HL-60/S4 treated with retinoic acid at 250 ng/mL for 4 days and 3 days (cell line): Measurements from ENCODE around the gene ZNRF1.
"Not testable (repeated sequence)": the region's sequence is repeated elsewhere in the genome, so short reads cannot be mapped to it uniquely, and the experiment has no call there.

Experiments
- in situ Hi-C: fragments of 300-500 bp; cut with MboI; formaldehyde crosslinking; loops from 2 replicates; pipeline ENCODE4 v1.7.0; 2022; ENCODE audit warnings: low sequenced_read_pairs

Gene ZNRF1

DNA sequence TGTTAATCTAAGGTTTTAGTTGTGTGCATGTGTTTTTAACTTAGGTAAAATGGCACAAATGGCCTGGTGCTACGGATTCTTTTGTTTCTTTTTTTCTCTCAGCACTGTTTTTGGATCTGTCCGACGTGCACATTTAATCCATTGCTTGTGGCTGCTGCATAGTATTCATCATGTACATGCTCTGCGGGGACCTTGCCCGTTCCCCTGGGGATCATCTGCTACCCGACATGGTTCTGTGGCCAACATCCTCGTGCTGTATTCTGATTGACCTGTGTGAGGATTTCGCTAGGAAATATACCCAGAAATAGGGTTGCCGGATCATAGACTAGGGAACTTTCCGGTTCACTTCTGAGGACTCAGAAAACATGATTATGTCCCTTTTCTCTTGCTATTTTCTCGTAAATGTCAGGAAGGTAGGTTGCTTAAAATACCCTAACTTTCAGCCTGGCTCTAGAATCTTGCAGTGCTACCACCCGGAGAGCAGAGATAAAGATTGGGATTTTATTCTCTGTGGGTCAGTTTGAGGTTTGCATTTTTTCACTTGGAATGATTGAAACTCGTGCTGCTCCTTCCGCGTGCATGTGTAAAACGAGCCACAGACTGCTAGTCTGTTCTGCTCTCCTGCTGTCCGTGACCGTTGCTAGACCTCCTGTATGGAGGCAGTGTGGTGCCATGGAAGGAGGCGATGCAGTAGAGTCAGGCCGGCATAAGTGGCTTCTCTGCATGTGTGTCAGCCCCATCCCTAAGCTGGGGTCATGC, 74.9 kb downstream of the ZNRF1 start:
- in situ Hi-C loops: no loop called here

DNA sequence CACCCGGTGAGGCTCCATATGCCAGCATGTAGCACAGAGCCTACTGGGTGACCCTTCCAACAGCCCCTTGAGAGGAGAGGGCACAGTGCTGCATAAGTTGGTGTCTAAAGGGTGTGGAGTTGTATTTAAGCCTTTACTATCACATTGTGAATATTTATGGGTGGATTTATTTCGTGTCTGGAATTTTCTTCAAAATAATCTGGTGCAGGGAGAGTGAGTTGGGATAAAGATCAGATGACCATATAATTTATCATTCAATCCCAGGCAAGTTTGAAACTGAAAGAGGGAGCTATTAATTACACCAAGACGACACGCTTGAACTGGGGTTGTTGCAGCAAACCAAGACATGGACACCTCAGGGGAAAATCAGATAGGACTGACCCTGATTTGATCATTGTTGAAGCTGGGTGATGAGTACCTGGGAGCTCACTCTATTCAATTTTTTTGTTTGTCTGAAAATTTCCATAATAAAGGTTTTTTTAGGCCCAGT, 75.5 kb downstream of the ZNRF1 start:
- in situ Hi-C loops: no loop called here

DNA sequence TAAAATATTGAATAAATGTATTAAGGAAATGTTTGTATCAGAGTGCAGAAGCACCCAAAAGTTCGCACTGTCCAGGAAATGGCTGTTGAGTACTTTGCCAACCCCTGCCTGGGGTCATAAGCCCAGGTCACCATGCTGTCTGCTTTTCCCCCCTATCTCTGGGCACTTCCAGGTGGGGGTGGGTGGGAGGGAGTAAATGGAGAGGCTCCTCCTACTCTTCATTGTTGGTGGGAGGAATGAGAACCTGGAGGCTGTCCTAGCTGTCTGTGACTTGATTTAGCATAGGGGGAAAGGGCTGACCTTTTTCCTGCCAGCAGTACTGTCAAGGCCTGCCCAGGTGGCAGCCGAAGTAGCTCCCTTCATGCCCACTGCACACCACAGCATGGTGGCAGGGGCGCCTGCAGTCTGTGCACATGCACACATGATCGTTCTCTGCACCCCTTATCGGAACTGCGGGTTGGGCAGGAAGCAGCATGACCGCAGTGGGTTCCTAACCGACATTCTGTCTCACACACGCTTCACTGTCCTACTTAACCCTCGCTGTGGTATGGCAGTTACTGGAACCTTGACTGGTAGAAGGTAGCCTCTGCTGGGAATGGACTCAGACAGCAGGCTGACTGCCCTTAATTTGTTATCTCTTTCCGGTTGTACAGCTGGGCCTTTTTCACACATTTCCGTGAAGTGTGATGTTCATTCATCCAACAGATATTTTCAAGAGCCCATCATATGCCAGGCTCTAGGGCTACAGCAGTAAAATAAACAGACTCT, 76.3 kb downstream of the ZNRF1 start:
- in situ Hi-C loops: no loop called here

DNA sequence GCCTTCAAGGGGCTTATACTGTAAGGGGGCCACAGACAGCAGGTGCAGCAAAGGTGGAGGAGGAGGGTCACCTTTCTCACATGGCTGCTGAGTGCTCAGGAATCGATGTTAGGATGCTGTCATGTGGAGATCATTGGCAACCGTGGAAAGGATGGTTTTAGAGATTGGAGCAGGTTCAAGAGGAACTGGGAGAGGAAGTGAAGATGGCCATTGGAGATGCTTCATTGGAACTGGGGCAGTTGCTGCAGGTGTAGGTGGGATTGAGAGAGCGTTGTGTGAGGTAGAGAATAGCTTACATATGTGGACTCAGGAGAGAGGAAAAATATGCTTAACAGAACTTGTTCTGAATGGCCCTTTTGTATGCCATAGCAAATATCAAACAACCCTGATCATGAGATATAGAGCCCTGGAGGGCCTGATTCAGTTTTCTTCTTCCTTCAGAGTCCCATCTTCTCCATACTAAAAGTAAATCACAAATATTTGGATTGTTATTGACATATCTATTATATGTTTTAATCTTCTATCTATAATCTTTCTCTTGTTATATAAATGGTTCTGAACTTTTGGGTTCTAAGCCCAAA, 77.0 kb downstream of the ZNRF1 start:
- in situ Hi-C loops: no loop called here

DNA sequence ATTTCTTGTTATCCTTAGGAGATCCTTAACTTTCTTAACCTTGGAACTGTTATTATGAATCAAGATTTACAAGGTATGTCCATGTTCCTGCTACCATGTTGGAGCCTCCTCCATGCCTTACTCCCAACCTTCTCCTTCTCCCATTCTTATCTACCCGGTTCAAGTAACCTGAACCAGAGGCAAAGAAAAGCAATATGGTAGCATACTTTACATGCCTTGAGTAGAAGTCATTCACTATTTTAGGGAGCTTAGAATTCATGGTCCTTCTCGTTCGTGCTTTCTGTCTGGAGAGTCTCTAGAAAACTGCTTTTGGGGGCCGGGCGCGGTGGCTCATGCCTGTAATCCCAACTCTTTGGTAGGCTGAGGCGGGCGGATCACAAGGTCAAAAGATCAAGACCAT, 80.1 kb downstream of the ZNRF1 start:
- in situ Hi-C loops: no loop called here

DNA sequence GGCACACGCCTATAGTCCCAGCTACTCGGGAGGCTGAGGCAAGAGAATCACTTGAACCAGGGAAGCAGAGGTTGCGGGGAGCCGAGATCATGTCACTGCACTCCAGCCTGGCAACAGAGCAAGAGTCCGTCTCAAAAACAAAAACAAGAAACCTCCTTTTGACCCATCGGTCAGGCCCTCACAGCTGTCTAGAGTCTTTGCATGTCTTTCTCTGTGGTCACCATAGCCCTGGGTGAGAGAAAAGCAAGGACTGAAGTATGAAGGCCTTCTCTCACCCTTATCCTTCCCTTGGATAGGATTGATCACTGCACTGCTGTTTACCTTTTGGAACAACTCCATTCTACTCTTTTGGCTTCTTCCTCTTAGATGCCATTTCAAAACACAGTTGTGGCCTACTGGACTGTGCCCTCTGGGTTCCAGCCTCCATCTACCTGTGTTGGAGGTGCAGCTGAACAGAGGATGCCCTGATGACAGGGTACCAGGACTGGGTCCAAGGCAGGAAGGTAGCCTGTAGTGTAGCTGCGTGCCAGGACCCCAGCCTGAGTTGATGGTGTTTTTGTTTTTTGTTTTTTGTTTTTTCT, 80.6 kb downstream of the ZNRF1 start:
- in situ Hi-C loops: no loop called here

DNA sequence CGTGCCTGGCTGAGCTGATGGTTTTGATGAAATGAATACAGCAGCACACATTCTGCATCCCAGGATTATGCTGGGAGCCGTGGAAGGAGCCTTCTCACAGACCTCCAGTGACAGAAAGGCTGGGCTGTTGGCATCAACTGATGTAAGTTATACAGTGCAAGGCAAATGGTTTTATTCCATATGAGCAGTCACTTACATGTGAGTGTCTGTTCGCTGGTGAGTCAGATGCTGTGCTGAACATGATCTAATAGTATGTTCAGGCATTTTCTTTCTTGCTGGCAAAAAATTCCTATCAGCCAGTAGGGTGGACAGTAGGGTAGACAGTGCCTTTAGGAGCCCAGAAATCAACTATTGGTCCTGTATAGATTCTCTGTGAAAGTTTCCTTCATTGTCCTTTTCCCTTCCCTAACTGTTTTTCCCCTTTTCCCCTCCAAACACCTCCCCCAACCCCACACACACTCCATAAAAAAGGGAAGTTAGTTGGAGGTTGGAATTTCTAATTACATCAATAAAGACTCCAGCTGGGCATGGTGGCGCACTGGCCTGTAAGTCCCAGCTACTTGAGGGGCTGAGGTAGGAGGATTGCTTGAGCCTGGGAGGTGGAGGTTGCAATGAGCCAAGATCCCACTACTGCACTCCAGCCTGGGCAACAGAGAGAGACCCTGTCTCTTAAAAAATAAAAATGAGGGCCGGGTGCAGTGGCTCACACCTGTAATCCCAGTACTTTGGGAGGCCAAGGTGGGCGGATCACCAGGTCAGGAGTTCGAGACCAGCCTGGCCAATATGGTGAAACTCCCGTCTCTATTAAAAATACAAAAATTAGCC, 81.6 kb downstream of the ZNRF1 start:
- in situ Hi-C loops: no loop called here

DNA sequence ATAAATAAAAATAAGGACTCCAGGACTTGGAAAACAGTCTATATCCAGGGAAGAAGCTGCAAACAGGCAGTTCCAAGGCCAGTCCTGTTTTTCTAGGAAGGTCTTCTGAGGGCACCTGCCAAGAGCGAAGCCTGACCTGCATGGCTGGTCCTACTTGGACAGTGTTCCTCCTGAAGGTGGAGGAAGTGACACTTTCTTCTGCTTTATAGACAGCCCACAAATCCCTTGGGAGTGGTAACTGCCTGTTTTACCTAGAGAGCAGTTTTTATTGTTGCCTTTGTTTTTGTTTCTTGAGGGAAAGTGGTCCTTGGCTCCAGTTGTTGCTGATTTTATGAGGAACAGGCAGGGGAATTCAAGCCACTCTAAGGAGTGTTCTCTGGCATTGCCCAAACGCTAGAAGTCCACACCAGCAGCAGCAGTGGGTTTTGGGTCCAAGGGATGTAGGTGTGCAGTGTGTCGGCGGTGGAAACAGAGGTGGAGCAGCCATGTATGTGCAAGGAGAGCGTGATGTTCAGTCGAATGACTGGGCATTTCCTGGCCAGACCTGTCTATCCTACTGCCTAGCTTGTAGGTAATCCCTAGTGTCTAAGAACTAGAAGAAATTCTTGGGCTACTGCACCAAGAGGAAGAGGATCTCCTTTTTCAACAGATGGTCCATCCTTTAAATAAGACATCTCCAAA, 82.5 kb downstream of the ZNRF1 start:
- in situ Hi-C loops: no loop called here

DNA sequence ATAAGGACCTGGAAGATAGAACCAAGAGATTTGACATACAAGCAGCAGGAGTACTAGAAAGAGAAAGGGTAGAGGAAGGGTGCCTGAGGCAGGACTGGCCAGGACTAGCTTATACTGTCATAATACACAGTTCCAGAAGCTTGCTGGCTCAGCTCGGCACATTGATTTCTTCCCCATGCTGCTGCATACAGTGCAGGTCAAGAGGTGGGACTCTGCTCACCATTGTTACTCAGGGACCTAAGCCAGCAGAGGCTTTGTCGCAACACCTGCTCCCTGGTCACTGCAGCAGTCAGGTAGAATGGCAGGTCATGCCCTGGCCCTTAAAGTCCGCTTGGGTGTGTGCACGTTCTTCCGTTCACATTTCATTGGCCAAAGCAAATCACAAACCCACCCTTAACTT, 85.0 kb downstream of the ZNRF1 start:
- in situ Hi-C loops: no loop called here

DNA sequence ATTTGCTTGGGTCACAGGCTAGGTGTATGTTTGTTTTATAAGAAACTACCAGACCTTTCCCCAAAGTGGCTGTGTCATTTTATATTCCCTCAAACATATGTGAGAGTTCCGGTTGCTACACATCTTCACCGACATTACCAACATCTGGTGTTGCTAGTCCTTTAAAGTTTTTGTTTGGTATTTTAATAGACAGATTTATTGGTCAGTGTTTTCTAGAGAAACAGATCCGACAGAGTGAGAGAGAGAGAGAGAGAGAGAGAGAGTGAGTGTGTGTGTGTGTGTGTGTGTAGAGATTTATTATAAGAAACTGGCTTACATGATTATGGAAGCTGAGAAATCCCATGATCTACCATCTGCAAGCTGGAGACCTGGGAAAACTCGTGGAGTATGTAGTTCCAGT, 86.7 kb downstream of the ZNRF1 start:
- in situ Hi-C loops: no loop called here

DNA sequence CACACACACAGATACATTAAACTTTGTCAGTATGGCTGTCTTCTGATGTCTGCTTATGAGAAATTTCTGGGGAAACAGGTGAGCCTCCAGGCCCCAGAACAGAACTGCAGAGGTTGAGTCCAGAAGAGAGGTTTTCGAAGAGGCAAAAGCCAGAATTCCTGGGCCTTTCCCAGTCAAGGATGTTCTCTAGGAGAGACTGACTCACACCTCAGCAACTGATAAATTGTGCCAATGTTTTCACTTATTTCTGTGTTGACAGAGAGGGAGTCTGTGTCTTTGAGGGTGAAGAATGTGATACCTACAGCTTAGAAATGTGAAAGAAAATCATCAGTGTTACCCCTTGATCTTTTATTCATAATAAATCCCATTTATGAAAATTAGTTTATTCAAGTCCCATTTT, 87.5 kb downstream of the ZNRF1 start:
- in situ Hi-C loops: no loop called here

DNA sequence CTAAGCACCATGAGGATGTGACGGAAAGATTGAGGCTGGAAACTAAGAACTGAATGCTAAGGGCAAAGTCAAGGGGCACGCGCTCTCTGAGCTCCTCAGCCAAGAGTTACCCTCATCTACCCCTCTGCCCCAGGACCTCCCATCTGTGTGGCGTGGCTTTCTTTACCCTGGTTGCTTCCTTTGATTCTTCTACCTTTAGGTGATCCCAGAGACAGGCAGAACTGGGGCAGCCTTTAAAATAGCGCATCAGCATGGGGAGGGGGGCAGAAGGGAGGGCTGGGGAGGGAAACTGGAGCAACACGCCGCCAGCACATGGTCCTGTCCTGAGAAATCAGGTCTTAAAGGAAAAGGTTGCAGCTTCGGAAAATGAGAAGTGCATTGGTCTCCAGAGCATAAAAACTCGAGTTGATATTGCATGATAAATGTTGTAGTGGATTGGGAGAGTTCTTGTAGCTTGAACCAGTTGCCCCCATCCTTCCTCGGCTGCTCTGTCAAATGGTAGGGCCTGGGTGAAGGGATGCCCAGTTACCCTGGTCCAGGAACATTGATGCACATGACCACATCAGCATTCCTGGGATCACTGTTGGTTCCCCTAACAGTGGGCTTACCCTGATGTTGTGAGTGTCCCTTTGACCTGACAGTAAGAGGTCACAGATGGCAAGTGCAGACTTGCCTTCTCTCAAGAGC, 88.0 kb downstream of the ZNRF1 start:
- in situ Hi-C loops: no loop called here

DNA sequence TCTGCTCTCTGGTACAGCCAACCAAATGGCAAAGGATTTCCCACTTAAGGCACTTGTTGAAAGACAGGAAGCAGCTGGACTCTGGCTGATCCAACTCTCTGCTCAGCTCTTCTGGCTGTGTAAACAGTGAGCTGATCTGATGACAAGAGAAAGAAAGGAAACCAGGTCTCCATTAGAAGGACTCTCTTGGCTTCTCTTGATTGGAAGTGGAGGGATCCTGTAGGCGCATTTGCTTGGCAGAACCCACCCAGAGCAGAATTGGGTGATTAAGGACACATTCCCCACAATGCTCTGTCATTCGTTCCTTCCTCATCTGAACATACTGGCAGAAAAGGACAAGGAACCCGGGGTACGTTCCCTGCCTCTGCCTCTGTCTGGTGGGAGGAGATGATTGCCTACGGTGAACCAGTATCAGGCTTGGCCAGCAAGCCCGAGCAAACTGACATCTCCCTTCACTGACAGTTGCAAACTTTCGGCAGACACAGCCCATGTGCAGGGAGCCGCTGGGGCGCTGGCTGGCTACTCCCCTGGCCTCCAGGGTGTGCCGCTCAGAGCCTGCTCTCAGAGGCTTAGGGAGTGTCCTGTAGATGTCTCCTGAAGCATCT, 88.7 kb downstream of the ZNRF1 start:
- in situ Hi-C loops: no loop called here

DNA sequence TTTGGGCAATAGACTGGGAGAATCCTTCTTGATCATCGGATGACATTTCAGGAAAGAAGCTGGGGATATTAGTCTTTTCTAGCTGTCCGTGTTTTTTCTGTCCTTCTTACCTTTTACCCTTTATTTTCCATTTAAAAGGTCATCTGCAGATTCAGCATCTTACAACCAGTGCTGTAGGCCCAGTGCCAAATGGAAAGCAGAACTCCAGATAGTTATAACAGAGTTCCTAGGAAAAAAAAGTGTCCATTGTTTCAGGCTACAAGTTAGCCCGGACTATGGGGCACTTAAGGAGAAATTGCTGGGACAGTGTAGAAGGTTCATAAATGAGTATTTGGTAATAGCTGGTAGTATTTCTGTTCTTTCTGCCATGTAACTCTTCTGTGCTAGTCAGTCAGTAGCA, 89.4 kb downstream of the ZNRF1 start:
- in situ Hi-C loops: no loop called here

DNA sequence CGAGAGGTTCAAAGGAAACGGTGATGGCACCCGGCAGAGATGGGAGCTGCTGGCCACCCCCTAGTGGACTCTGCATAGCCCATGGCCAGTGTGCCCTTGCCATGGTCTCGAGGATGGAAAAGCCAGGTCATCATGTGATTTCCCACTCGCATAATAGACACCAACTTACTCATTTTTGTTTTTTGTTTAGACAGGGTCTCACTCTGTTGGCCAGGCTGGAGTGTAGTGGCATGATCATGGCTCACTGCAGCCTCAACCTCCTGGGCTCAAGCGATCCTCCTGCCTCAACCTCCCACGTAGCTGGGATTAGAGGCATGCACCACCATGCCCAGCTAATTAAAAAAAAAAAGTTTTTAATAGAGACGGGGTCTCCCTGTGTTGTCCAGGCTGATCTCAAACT, 90.1 kb downstream of the ZNRF1 start:
- in situ Hi-C loops: no loop called here

DNA sequence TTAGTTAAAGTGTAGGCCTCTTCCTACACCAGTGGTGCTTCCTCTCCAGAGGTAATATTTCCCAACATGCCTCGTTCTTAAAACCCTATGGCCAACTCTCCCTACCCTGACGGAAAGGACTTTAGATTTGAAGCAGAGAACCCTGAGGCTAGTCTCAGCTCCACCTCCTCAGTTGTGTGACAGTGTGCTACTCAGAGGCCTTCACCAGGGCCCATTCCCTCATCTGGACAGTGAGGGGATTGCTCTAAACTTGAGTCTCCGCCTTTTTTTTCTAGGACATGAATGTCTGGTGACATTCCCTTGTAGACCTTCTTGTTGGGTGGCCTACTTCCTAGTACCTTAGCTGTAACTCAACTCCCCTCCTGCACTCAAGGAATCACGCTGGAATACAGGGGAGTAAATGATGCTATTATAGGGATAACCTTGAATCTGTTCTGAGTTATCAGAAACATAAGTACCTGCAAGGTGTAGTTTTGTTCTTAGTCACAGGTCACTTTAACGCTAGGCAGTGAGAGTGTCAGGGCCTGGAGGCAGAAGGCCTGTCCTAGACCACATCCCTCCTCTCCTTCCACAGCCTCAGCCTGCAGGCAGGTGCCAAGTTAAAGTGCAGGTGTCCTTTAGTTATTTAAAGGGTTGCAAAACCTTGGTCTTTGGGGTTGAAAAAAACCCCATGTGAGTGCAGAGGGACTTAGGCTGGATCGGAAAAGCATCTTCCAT, 90.8 kb downstream of the ZNRF1 start:
- in situ Hi-C loops: no loop called here

DNA sequence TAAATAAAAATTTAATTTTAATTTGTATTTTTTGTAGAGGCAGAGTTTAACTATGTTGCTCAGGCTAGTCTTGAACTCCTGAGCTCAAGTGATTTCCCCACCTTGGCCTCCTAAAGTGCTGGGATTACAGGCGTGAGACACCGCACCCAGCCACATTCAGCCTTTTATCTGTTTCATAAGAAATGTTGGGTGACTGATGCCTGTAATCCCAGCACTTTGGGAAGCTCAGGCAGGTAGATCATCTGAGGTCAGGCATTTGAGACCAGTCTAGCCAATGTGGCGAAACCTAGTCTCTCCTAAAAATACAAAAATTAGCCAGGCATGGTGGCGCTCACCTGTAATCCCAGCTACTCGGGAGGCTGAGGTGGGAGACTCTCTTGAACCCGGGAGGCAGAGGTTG, 92.1 kb downstream of the ZNRF1 start:
- in situ Hi-C loops: not testable (repeated sequence)

DNA sequence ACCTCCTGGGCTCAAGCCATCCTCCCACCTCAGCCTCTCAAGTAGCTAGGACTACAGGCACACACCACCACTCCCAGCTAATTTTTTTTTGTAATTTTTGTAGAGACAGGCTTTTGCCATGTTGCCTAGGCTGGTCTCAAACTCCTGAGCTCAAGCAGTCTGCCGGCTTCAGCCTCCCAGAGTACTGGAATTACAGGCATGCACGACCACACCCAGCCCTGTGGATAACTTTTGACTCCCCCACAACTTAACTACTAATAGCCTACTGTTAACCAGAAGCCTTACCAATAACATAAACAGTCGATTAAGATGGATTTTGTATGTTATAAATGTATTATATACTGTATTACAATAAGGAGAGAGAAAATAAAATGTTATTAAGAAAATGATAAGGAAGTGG, 92.8 kb downstream of the ZNRF1 start:
- in situ Hi-C loops: not testable (repeated sequence)

DNA sequence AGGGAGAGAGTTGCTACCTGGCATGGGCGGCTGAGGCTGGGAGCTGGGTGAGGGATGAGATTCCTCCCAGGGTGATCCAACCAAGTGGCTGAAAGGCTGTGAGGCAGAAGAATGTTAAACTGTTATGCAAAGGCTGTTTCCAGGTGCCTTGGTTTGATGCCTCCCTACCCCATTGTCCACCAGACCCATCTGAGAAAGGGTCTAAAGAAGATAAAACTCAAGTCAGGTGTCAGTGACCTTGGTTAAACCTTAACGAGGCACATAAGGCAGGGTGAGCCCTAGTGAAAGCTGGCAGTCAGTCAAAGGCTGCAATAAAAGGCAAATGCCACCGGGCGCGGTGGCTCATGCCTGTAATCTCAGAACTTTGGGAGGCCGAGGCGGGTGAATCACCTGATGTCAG, 94.0 kb downstream of the ZNRF1 start:
- in situ Hi-C loops: no loop called here
